ENCODE results near the gene SQSTM1.

- TF ChIP-seq CTCF (IDR thresholded peaks at IDR 0.05), result no peak
- TF ChIP-seq POLR2AphosphoS5 (IDR thresholded peaks at IDR 0.05; ENCODE audit: low read depth, low read length), result no peak
- TF ChIP-seq SIN3A (IDR thresholded peaks at IDR 0.05; ENCODE audit: borderline replicate concordance, insufficient read depth, low read depth, low read length), result no peak
- TF ChIP-seq TCF7L2 (IDR thresholded peaks at IDR 0.05; ENCODE audit: low read depth, low read length), result no peak
Measured at GRCh38 chr5:179792612-179793467, 27.9 kb upstream of the SQSTM1 start.

Measured in Panc1 (cell line).